GM23338 (cell line): ENCODE measurements around the gene ZMYM4. TPM values are rescaled to one million over a fixed set of nuclear protein-coding genes. Genes with fewer than 3 reads are reported as not detected.
A peak's percentile ranks its signal among the peaks of the same experiment; 100 is the strongest.

Experiments used
- ATAC-seq: fragments of 200-7000 bp; cut with Tn5 transposase; 3 replicates; pipeline ENCODE4 v1.9.1; 2020
- DNase-seq: peaks from one replicate; pipeline ENCODE4 v3.0.0-alpha.2; 2015; ENCODE audit warnings: low spot score
- H2AFZ ChIP-seq: fragments of 200-600 bp; sonication (generic); 2 replicates; pipeline ENCODE4 v1.8.0; 2016; ENCODE audit warnings: antibody characterized with exemption, mild to moderate bottlenecking, moderate library complexity
- H3F3A ChIP-seq: fragments of 200-600 bp; sonication (generic); replicated peaks from 2 replicates; pipeline ENCODE4 v1.8.0; 2017; ENCODE audit warnings: antibody characterized with exemption, mixed run types, low read depth
- H3K27ac ChIP-seq: fragments of 200-600 bp; sonication (generic); 2 replicates; pipeline ENCODE4 v1.6.1; 2016; ENCODE audit warnings: low read depth
- H3K27me3 ChIP-seq: fragments of 200-600 bp; sonication (generic); 2 replicates; pipeline ENCODE4 v1.8.0; 2016; ENCODE audit warnings: mild to moderate bottlenecking, mixed run types, moderate library complexity; ENCODE audit not compliant: insufficient read depth
- H3K36me3 ChIP-seq: fragments of 200-600 bp; sonication (generic); 2 replicates; pipeline ENCODE4 v1.8.0; 2016; ENCODE audit warnings: mild to moderate bottlenecking; ENCODE audit not compliant: insufficient read depth
- H3K4me1 ChIP-seq: fragments of 200-600 bp; sonication (generic); 2 replicates; pipeline ENCODE4 v1.8.0; 2016; ENCODE audit warnings: mild to moderate bottlenecking, moderate library complexity; ENCODE audit not compliant: insufficient read depth
- H3K4me2 ChIP-seq: fragments of 200-600 bp; sonication (generic); 2 replicates; pipeline ENCODE4 v1.7.1; 2017; ENCODE audit warnings: mixed run types
- H3K4me3 ChIP-seq: fragments of 200-600 bp; sonication (generic); 2 replicates; pipeline ENCODE4 v1.6.1; 2016; ENCODE audit warnings: mixed run types
- H3K79me2 ChIP-seq: fragments of 200-600 bp; sonication (generic); replicated peaks from 2 replicates; pipeline ENCODE4 v1.8.0; 2017; ENCODE audit warnings: mild to moderate bottlenecking; ENCODE audit not compliant: insufficient read depth
- H3K9me2 ChIP-seq: fragments of 200-600 bp; sonication (generic); 2 replicates; pipeline ENCODE4 v1.8.0; 2017; ENCODE audit not compliant: insufficient read depth
- H4K20me1 ChIP-seq: fragments of 200-600 bp; sonication (generic); replicated peaks from 2 replicates; pipeline ENCODE4 v1.8.0; 2017; ENCODE audit warnings: mild to moderate bottlenecking; ENCODE audit not compliant: insufficient read depth
- H3K27ac Mint-ChIP-seq: 2 replicates; pipeline ENCODE4 v1.8.0; 2020; ENCODE audit warnings: inconsistent platforms, mild to moderate bottlenecking, moderate library complexity, mixed read lengths
- H3K27me3 Mint-ChIP-seq: 3 replicates; pipeline ENCODE4 v1.8.0; 2022; ENCODE audit warnings: low read depth, mild to moderate bottlenecking, moderate library complexity, mixed read lengths, inconsistent platforms; ENCODE audit not compliant: insufficient read depth, poor library complexity
- H3K36me3 Mint-ChIP-seq: 3 replicates; pipeline ENCODE4 v1.8.0; 2021; ENCODE audit warnings: low read depth, mild to moderate bottlenecking, inconsistent platforms, moderate library complexity, mixed read lengths
- H3K4me1 Mint-ChIP-seq: 3 replicates; pipeline ENCODE4 v1.8.0; 2020; ENCODE audit warnings: mild to moderate bottlenecking, inconsistent platforms, mixed read lengths
- H3K4me3 Mint-ChIP-seq: 3 replicates; pipeline ENCODE4 v1.8.0; 2021; ENCODE audit warnings: moderate library complexity, mild to moderate bottlenecking, inconsistent platforms, mixed read lengths
- H3K9me3 Mint-ChIP-seq: 3 replicates; pipeline ENCODE4 v1.8.0; 2020; ENCODE audit warnings: moderate library complexity, mild to moderate bottlenecking, inconsistent platforms, mixed read lengths
- CREB1 ChIP-seq: fragments of 250-450 bp; sonication (Bioruptor Pico); IDR thresholded peaks from 2 replicates; pipeline ENCODE4 v1.5.0; 2020; ENCODE audit warnings: low read depth, mild to moderate bottlenecking, moderate library complexity
- CTCF ChIP-seq, 2 experiments: fragments of 200-600 bp in 1 of 2; sonication (generic) in 1 of 2; conservative IDR thresholded peaks; 2 replicates each; pipeline versions ENCODE4 v1.5.1 to v1.6.1; 2016 to 2017; ENCODE audit warnings: antibody characterized with exemption in 2 of 2, low read depth in 2 of 2, mild to moderate bottlenecking in 2 of 2, moderate library complexity in 1 of 2
- ETS1 ChIP-seq: IDR thresholded peaks from 2 replicates; pipeline ENCODE4 v1.6.1; 2016; ENCODE audit warnings: antibody characterized with exemption
- EZH2 ChIP-seq: fragments of 200-600 bp; sonication (generic); IDR thresholded peaks from one replicate; pipeline ENCODE4 v1.8.0; 2017; ENCODE audit warnings: antibody characterized with exemption, mild to moderate bottlenecking, low read depth; ENCODE audit not compliant: unreplicated experiment
- EZH2phosphoT487 ChIP-seq: fragments of 200-600 bp; sonication (generic); IDR thresholded peaks from one replicate; pipeline ENCODE4 v1.8.1; 2018; ENCODE audit warnings: antibody characterized with exemption; ENCODE audit not compliant: unreplicated experiment
- JUNB ChIP-seq: IDR thresholded peaks from one replicate; pipeline ENCODE4 v1.6.1; 2016; ENCODE audit warnings: antibody characterized with exemption; ENCODE audit not compliant: unreplicated experiment
- NANOG ChIP-seq: IDR thresholded peaks from 2 replicates; pipeline ENCODE4 v1.6.1; 2016; ENCODE audit warnings: antibody characterized with exemption, borderline replicate concordance
- POLR2AphosphoS5 ChIP-seq: IDR thresholded peaks from 2 replicates; pipeline ENCODE4 v1.6.1; 2016; ENCODE audit warnings: antibody characterized with exemption, low read depth
- REST ChIP-seq: IDR thresholded peaks from one replicate; pipeline ENCODE4 v1.6.1; 2018; ENCODE audit warnings: antibody characterized with exemption; ENCODE audit not compliant: unreplicated experiment
- STAT1 ChIP-seq: IDR thresholded peaks from one replicate; pipeline ENCODE4 v1.6.1; 2016; ENCODE audit warnings: antibody characterized with exemption; ENCODE audit not compliant: unreplicated experiment
- ZNF114 ChIP-seq: fragments of 250-450 bp; sonication (Bioruptor Pico); IDR thresholded peaks from 2 replicates; pipeline ENCODE4 v1.5.0; 2020; ENCODE audit warnings: mild to moderate bottlenecking, moderate library complexity
- ZNF331 ChIP-seq: fragments of 250-450 bp; sonication (Bioruptor Pico); IDR thresholded peaks from 2 replicates; pipeline ENCODE4 v1.5.0; 2020; ENCODE audit warnings: low read depth, mild to moderate bottlenecking, moderate library complexity
- ZNF462 ChIP-seq: fragments of 250-450 bp; sonication (Bioruptor Pico); IDR thresholded peaks from 2 replicates; pipeline ENCODE4 v1.5.0; 2020; ENCODE audit warnings: mild to moderate bottlenecking, moderate library complexity
- polyA plus RNA-seq: library from polyadenylated mRNA; unstranded; fragments of >200 nt; fragmentation: Nextera tagmentation; extraction: Ambion mirVana; gene quantifications from 2 replicates; pipeline ENCODE4 v1.2.1, GENCODE V29; 2016
- total RNA-seq: library from RNA; depleted of rRNA; stranded (reverse); fragments of >200 nt; shearing (Covaris generic); gene quantifications from 2 replicates; pipeline ENCODE4 v1.2.3, GENCODE V29; 2014

Gene ZMYM4
- total and polyA plus RNA-seq, 2 experiments from 2014 or later: 65.4 to 68.5 TPM

- no peak for TF ChIP-seq STAT1
- TF ChIP-seq ZNF114 (CRISPR knock-in tag): no peak
- TF ChIP-seq EZH2phosphoT487: no peak
Observed at GRCh38 chr1:35334485-35334884, 66.0 kb downstream of the ZMYM4 start (continued).

- H4K20me1 ChIP-seq: peaks cover 4% of the 10 kb centered on the region
- H3K27me3 Mint-ChIP-seq: no peaks in the 10 kb centered on the region
- H3K36me3 ChIP-seq: no peaks in the 10 kb centered on the region
- peaks cover 3% of the 10 kb centered on the region; the same call in 2 of the 3 replicates for H3K4me1 Mint-ChIP-seq
- no peak overlapping the region for H3K27ac Mint-ChIP-seq
- H3K9me2 ChIP-seq: no peaks in the 10 kb centered on the region
- H3K4me2 ChIP-seq: no peak overlapping the region
- H3K4me1 ChIP-seq: no peaks in the 10 kb centered on the region
- no peaks in the 10 kb centered on the region for H3K9me3 Mint-ChIP-seq
- H3K79me2 ChIP-seq: peaks cover 96% of the 10 kb centered on the region
- H3K27ac ChIP-seq: no peak overlapping the region
- no peak for ATAC-seq
- no peaks in the 10 kb centered on the region for H3K27me3 ChIP-seq
- no peak overlapping the region for H2AFZ ChIP-seq
- H3F3A ChIP-seq: no peaks in the 10 kb centered on the region
- no peak overlapping the region for H3K4me3 Mint-ChIP-seq
- TF ChIP-seq ZNF114 (CRISPR knock-in tag) (no peak), POLR2AphosphoS5 (no peak), JUNB (no peak), NANOG (no peak), EZH2phosphoT487 (no peak), CREB1 (CRISPR knock-in tag) (no peak), ZNF331 (CRISPR knock-in tag) (no peak), EZH2 (no peak), REST (no peak), STAT1 (no peak), CTCF (conservative IDR thresholded peaks at IDR 0.05; ENCODE audit: low read depth in 2 of 2) (no peak), ETS1 (no peak), ZNF462 (CRISPR knock-in tag) (no peak)
- H3K36me3 Mint-ChIP-seq: peaks cover 13% of the 10 kb centered on the region
- no peak overlapping the region for H3K4me3 ChIP-seq
- peak; percentile 41 for DNase-seq
Observed at GRCh38 chr1:35340519-35340918, 72.0 kb downstream of the ZMYM4 start.
